ENCODE data around the gene JAML.

- TF ChIP-seq CTCF (IDR thresholded peaks at IDR 0.05): no peak
- TF ChIP-seq POLR2A (IDR thresholded peaks at IDR 0.05): no peak
These were observed 18.4 kb upstream of the JAML start for GRCh38 chr11:118243161-118243560.
